HEK293 (cell line): ENCODE results near the gene POU4F3.
"Not testable (repeated sequence)": the region's sequence is repeated elsewhere in the genome, so short reads cannot be mapped to it uniquely, and the experiment has no call there.

Experiments used
- CTCF ChIA-PET: fragments of 350-600 bp; formaldehyde crosslinking; extraction: SDS; loops from one replicate; lab custom pipeline; 2021; ENCODE audit warnings: antibody characterized with exemption; lab: Yijun Ruan, JAX
- POLR2A ChIA-PET: fragments of 300-600 bp; formaldehyde crosslinking; extraction: SDS; loops from one replicate; lab custom pipeline; 2020; ENCODE audit warnings: antibody characterized with exemption, inconsistent platforms; lab: Yijun Ruan, JAX
- H3K27ac ChIP-seq: fragments of 200-500 bp; sonication (Bioruptor generic); 2 replicates; pipeline ENCODE4 v1.5.1; 2014; ENCODE audit warnings: low read depth, low read length, control low read depth, inconsistent platforms; ENCODE audit errors: extremely low read depth
- H3K36me3 ChIP-seq, 2 experiments: fragments of 200-500 bp in 1 of 2; sonication (Bioruptor generic) in 1 of 2; 1 replicate in 1 of 2; 2 replicates in 1 of 2; pipeline ENCODE4 v1.5.1; 2014 to 2017; ENCODE audit warnings: inconsistent platforms in 2 of 2, low read length in 2 of 2; ENCODE audit not compliant: control insufficient read depth in 2 of 2, insufficient read depth in 1 of 2
- H3K4me1 ChIP-seq: fragments of 200-500 bp; sonication (Bioruptor generic); 2 replicates; pipeline ENCODE4 v1.5.1; 2014; ENCODE audit warnings: mild to moderate bottlenecking, low read length, inconsistent platforms; ENCODE audit not compliant: control insufficient read depth, insufficient read depth
- H3K4me3 ChIP-seq: 2 replicates; pipeline ENCODE4 v1.5.1; 2011; ENCODE audit warnings: low read depth, mild to moderate bottlenecking, control low read depth, low read length, moderate library complexity
- H3K9me3 ChIP-seq: fragments of 200-500 bp; sonication (Bioruptor generic); 2 replicates; pipeline ENCODE4 v1.5.1; 2014; ENCODE audit warnings: low read depth, low read length, inconsistent platforms; ENCODE audit not compliant: control insufficient read depth, insufficient read depth
- INSM2 ChIP-seq: fragments of 450-650 bp; formaldehyde crosslinking; IDR thresholded peaks from 2 replicates; pipeline ENCODE4 v1.5.1; 2016; ENCODE audit warnings: missing biosample characterization, missing genetic modification characterization
- KLF16 ChIP-seq: fragments of 450-650 bp; formaldehyde crosslinking; IDR thresholded peaks from 2 replicates; pipeline ENCODE4 v1.5.1; 2017; ENCODE audit warnings: missing biosample characterization, missing genetic modification characterization
- OSR2 ChIP-seq: fragments of 450-650 bp; formaldehyde crosslinking; IDR thresholded peaks from 2 replicates; pipeline ENCODE4 v1.5.1; 2016; ENCODE audit warnings: missing biosample characterization, missing genetic modification characterization
- SCRT1 ChIP-seq: fragments of 450-650 bp; formaldehyde crosslinking; IDR thresholded peaks from 2 replicates; pipeline ENCODE4 v1.5.1; 2016; ENCODE audit warnings: missing biosample characterization, missing genetic modification characterization, borderline replicate concordance
- TCF7L2 ChIP-seq: IDR thresholded peaks from 2 replicates; pipeline ENCODE4 v1.6.1; 2011; ENCODE audit warnings: low read depth, mild to moderate bottlenecking, inconsistent platforms, low read length, moderate library complexity, borderline replicate concordance
- ZBTB1 ChIP-seq: fragments of 450-650 bp; formaldehyde crosslinking; IDR thresholded peaks from 2 replicates; pipeline ENCODE4 v1.5.1; 2016; ENCODE audit warnings: missing biosample characterization, missing genetic modification characterization
- ZBTB44 ChIP-seq: fragments of 450-650 bp; IDR thresholded peaks from 2 replicates; pipeline ENCODE4 v1.5.1; 2018; ENCODE audit warnings: missing biosample characterization, mild to moderate bottlenecking, missing genetic modification characterization
- ZBTB48 ChIP-seq: fragments of 450-650 bp; formaldehyde crosslinking; IDR thresholded peaks from 2 replicates; pipeline ENCODE4 v1.5.1; 2016; ENCODE audit warnings: missing biosample characterization, missing genetic modification characterization
- ZBTB7A ChIP-seq: fragments of 450-650 bp; formaldehyde crosslinking; IDR thresholded peaks from 2 replicates; pipeline ENCODE4 v1.5.1; 2016; ENCODE audit warnings: low read depth, missing biosample characterization, missing genetic modification characterization
- ZNF132 ChIP-seq: fragments of 450-650 bp; formaldehyde crosslinking; IDR thresholded peaks from 2 replicates; pipeline ENCODE4 v1.5.1; 2017; ENCODE audit warnings: missing biosample characterization, missing genetic modification characterization, borderline replicate concordance
- ZNF146 ChIP-seq: fragments of 450-650 bp; formaldehyde crosslinking; IDR thresholded peaks from 2 replicates; pipeline ENCODE4 v1.5.1; 2016; ENCODE audit warnings: missing biosample characterization, missing genetic modification characterization
- ZNF155 ChIP-seq: fragments of 450-650 bp; formaldehyde crosslinking; IDR thresholded peaks from 2 replicates; pipeline ENCODE4 v1.5.1; 2016; ENCODE audit warnings: missing biosample characterization, missing genetic modification characterization
- ZNF19 ChIP-seq: fragments of 450-650 bp; formaldehyde crosslinking; IDR thresholded peaks from 2 replicates; pipeline ENCODE4; 2016; ENCODE audit warnings: missing biosample characterization, missing genetic modification characterization, low read depth
- ZNF202 ChIP-seq: fragments of 450-650 bp; formaldehyde crosslinking; IDR thresholded peaks from 2 replicates; pipeline ENCODE4 v1.5.1; 2016; ENCODE audit warnings: missing biosample characterization, missing genetic modification characterization, borderline replicate concordance
- ZNF280D ChIP-seq: fragments of 450-650 bp; formaldehyde crosslinking; IDR thresholded peaks from 2 replicates; pipeline ENCODE4 v1.5.1; 2016; ENCODE audit warnings: missing biosample characterization, missing genetic modification characterization
- ZNF37A ChIP-seq: fragments of 450-650 bp; IDR thresholded peaks from 2 replicates; pipeline ENCODE4 v1.5.1; 2018; ENCODE audit warnings: missing biosample characterization, missing genetic modification characterization
- ZNF391 ChIP-seq: fragments of 450-650 bp; formaldehyde crosslinking; IDR thresholded peaks from 2 replicates; pipeline ENCODE4 v1.5.1; 2016; ENCODE audit warnings: low read depth, missing biosample characterization, missing genetic modification characterization, borderline replicate concordance
- ZNF48 ChIP-seq: fragments of 450-650 bp; formaldehyde crosslinking; IDR thresholded peaks from 2 replicates; pipeline ENCODE4 v1.5.1; 2016; ENCODE audit warnings: missing biosample characterization, missing genetic modification characterization
- ZNF488 ChIP-seq: fragments of 450-650 bp; formaldehyde crosslinking; IDR thresholded peaks from 2 replicates; pipeline ENCODE4 v1.5.1; 2016; ENCODE audit warnings: missing biosample characterization, missing genetic modification characterization
- ZNF529 ChIP-seq: fragments of 450-650 bp; formaldehyde crosslinking; IDR thresholded peaks from 2 replicates; pipeline ENCODE4 v1.5.1; 2017; ENCODE audit warnings: missing genetic modification characterization, missing biosample characterization; ENCODE audit not compliant: insufficient replicate concordance
- ZNF561 ChIP-seq: fragments of 450-650 bp; IDR thresholded peaks from 2 replicates; pipeline ENCODE4 v1.5.1; 2018; ENCODE audit warnings: missing biosample characterization, missing genetic modification characterization, borderline replicate concordance
- ZNF571 ChIP-seq: fragments of 450-650 bp; formaldehyde crosslinking; IDR thresholded peaks from 2 replicates; pipeline ENCODE4 v1.5.0; 2017; ENCODE audit warnings: missing biosample characterization, missing genetic modification characterization
- ZNF623 ChIP-seq: fragments of 450-650 bp; formaldehyde crosslinking; IDR thresholded peaks from 2 replicates; pipeline ENCODE4 v1.5.1; 2016; ENCODE audit warnings: missing biosample characterization, missing genetic modification characterization
- ZNF645 ChIP-seq: fragments of 450-650 bp; formaldehyde crosslinking; IDR thresholded peaks from 2 replicates; pipeline ENCODE4; 2016; ENCODE audit warnings: missing biosample characterization, missing genetic modification characterization
- ZNF843 ChIP-seq: fragments of 450-650 bp; formaldehyde crosslinking; IDR thresholded peaks from 2 replicates; pipeline ENCODE4 v1.5.1; 2016; ENCODE audit warnings: missing biosample characterization, missing genetic modification characterization

The POU4F3 gene

GRCh38 chr5:146296245-146296644 lies 42.4 kb upstream of the POU4F3 start:
- Histone ChIP-seq H3K27ac (no peak overlapping the region), H3K36me3 (no peaks in the 10 kb centered on the region), H3K4me1 (no peaks in the 10 kb centered on the region), H3K4me3 (no peak overlapping the region), H3K9me3 (no peaks in the 10 kb centered on the region)
- POLR2A ChIA-PET: no interaction called here
- CTCF ChIA-PET: no interaction called here
- TF ChIP-seq SCRT1 (no peak), ZNF645 (tag by site-specific recombination) (no peak), ZNF623 (tag by site-specific recombination) (no peak), KLF16 (tag by site-specific recombination) (no peak), ZNF48 (tag by site-specific recombination) (no peak), OSR2 (tag by site-specific recombination) (no peak), ZNF280D (tag by site-specific recombination) (no peak), ZNF391 (tag by site-specific recombination) (no peak), ZNF529 (tag by site-specific recombination) (no peak), ZNF561 (tag by site-specific recombination) (no peak), ZBTB48 (tag by site-specific recombination) (no peak), INSM2 (no peak), TCF7L2 (no peak), ZNF155 (tag by site-specific recombination) (no peak), ZNF132 (no peak)

GRCh38 chr5:146298920-146299319 lies 39.7 kb upstream of the POU4F3 start:
- H3K27ac ChIP-seq, H3K4me3 ChIP-seq, H3K36me3 ChIP-seq, H3K4me1 ChIP-seq, POLR2A ChIA-PET, H3K9me3 ChIP-seq: not testable (repeated sequence)
- TF ChIP-seq ZNF146 (tag by site-specific recombination): peak; percentile 94
- CTCF ChIA-PET: interaction anchor here (0.5 to 1.3 kb wide), 3 partner anchors 90 to 129 kb away, joined by 3 read pairs; no protein-coding TSS in a partner anchor

GRCh38 chr5:146301626-146302025 lies 37.0 kb upstream of the POU4F3 start:
- H3K9me3 ChIP-seq: no peaks in the 10 kb centered on the region
- POLR2A ChIA-PET: no interaction called here
- H3K27ac ChIP-seq: no peak overlapping the region
- no peaks in the 10 kb centered on the region for H3K36me3 ChIP-seq
- CTCF ChIA-PET: interaction anchor here (0.9 to 1.1 kb wide), 2 partner anchors 126 to 145 kb away, joined by 3 to 4 read pairs; partner anchors contain the start of gene TCERG1
- H3K4me3 ChIP-seq: no peak overlapping the region
- H3K4me1 ChIP-seq: no peaks in the 10 kb centered on the region
- TF ChIP-seq ZNF37A (tag by site-specific recombination) (no peak), ZBTB44 (tag by site-specific recombination) (no peak), ZNF202 (tag by site-specific recombination) (no peak), ZNF488 (tag by site-specific recombination) (no peak), ZNF571 (no peak), ZNF843 (tag by site-specific recombination) (no peak), ZBTB7A (tag by site-specific recombination) (no peak), ZNF155 (tag by site-specific recombination) (no peak), ZNF146 (tag by site-specific recombination) (no peak), ZNF19 (no peak), ZBTB1 (tag by site-specific recombination) (no peak)
